Retina (tissue), 1 donor: Measurements from ENCODE around the gene PRICKLE2.

Experiments
- DNase-seq: peaks from one replicate; pipeline ENCODE4 v3.0.0-alpha.2; 2016

Gene PRICKLE2

DNA sequence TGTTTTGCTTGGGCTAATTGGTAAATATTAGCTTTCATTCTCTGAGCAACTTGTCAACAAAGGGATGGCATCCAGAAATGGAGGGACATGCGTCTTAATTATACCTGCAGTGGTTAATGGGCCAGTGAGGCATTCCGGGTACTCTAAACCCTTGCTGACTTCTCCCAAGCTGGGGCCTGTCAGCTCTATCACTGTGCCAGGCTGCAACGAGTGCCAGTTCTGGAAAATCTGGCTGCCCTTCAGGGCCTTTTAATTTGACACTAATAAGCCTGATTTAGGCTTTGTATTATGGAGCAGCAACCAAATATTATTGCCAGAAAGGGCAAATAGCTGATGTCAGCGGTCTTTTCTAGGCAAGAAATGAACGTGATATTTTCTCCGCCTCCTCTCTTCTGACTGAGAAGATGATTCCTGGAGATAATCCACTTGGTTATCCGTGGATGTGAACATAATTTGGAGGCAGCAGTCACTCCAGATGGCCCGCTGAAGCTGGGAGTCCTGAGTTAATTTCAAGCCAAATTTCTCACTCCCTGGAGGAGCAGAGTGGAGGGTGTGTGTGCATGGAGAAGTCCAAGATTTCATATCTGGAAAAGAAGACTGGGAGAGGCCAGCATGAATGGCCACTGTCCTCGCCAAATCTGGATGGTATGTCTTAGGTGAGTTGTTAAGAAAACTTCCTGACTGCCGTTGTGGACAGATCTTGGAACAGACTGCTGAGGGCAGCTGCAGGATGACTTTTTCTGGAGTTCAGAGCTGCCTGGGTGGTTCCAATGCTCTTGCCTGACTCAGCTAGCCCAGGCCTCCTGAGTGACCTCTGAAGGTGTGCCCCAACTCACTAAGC lies 157.5 kb downstream of the PRICKLE2 start:
- DNase-seq, result no peak

DNA sequence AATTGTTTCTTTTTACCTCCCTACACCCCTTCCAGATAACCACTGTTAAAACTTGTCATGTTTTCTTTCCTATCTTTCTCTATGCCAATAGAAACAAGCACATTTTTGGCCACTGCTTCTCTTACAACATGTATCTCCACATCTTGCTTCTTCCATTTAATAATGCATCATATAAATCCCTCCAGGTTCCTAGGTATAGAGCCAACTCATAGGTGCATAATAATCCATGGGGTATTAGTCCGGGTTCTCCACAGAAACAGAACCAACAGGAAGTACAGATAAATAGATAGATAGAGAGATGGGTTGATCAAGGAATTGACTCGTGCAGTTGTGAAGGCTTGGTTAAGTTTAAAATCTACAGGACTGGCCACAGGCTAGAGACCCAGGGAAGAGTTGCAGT lies 160.5 kb downstream of the PRICKLE2 start:
- no peak for DNase-seq

DNA sequence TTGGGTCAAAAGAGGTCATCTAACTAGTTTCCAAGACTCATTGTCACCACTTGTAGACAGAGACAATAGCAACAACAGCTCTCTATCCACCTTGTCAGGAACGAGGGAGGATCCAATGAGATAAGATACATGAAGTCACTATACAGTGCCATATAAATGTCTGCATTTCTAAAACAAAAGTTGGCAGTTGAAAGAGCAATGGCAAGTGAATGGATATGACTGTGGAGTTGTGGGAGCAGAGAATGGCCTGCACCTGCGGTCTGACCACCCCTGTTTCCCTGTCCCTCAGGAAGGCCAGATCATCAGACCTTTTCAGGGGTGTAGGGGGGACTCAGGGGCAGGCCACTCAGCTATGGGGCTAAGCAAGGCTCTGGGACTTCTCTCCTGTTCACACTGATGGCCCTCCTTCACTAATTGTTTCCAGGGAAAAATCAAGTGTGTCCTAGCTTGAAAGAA lies 161.3 kb downstream of the PRICKLE2 start:
- no peak for DNase-seq

DNA sequence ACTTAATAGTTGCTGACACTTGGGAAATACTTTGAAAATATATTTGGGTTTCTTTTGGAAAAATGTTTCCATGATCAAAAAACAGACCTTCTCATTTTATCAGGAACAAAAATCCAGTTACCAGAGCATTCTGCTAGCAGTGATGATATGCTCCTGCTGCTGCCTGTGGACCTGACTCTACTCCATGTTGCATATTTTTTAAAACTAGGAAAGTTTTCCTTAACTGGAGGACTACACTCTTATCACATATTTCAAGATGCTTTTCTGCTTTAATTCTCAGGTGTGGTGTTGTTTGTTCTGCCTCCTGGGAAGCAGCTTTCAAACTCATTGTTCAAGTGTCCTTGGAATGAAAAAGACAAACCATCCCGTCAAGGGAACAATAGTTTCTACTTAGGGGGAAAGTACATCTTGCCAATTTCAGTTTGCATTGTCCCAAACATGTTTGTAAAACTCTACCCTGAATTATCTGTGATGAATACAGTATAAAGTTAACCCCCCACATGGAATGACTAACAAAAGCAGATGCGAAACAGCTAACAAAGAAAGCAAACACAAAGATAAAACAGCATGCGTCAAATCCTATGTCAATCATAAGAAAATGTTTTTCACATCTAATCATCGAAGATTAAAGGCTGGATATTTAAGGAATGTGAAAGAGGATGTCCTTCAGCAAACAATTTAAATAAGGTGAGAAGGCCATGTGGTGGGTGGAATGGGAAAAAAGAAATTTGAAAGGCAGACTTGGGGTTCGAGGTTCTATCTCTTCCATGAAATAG lies 161.9 kb downstream of the PRICKLE2 start:
- DNase-seq, result no peak

DNA sequence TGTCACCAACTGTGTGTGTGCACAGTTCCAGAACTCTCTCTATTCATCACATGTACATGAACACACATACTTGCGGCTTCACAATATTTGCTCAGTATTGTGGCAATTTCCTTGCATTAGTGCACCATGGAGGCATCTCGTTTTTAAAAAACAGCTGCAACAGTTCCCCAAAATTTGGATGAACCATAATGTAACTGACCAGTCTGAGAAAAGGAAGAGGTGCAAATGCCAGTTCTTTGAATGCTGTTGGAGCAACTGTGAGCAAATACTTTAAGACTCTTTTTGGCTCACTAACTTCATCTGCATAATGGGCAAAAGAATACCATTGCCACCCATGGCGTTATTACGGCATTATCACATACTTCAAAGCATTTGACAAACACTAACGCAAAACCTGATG lies 163.6 kb downstream of the PRICKLE2 start:
- DNase-seq, result no peak

DNA sequence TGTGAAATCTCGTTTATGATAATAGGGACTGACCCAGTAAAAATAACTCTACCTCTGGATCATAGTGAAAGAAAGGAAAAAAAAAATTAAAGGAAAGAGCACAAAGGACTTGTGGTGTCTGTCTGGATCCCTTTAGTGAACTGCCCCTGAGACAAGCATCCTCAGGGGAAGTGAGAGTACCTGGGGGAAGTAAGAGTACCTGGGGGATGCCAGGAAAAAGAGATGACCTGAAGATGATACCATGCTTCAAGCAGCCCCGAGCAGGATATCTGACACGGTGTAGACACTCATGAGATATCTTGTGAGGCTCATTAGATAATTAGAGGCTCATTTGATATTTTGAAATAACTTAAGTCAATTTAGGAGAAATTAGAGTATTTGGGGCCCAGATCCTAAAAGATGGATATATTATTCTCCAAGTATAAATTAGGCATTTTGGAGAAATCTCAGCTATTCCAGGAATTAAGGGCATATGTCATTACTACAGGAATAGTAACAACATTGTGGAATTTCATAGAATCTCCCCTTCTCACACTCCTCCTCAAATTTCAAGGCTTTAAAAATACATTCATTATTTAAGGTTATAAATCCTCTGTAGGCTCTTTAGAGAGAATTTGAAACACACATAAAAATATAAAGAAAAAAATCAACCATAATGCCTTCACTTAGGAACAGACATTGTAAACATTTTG lies 165.6 kb downstream of the PRICKLE2 start:
- DNase-seq, result no peak

DNA sequence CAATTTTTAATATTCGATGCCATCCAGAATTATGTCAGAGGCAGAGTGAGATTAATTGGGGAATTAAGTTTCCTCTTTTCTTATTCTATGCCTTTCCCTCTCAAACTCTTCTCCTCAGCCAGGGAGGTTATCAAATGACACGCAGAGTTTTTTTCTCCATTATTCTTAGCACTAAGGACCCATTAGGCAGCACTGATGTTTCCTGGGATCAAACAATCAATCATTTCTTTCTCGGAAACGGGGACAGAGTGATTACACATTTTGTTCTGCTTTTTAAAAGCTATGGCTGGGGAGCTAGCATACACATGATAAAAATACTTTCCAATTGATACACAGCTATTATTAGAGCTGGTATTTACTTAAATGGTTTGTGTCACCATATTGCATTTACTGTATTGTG lies 166.7 kb downstream of the PRICKLE2 start:
- DNase-seq, result no peak

DNA sequence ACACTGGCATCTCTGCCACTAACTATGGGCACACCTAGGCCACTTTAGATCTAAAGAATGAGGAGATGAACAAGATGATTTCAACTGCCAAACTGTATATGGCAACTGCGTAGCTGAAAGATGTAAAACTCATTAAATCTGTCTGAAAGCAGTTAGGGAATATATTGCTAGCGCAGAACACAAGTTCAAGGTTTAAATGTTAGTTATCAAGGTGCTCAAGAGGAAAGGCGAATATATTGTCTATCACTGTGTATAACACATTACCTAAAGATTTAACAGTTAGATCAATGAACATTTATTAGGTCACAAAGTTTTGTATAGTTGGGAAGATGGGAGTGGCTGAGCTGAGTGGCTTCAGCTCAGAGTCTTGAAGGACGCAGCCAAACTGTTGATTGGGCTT lies 168.0 kb downstream of the PRICKLE2 start:
- DNase-seq, result no peak

DNA sequence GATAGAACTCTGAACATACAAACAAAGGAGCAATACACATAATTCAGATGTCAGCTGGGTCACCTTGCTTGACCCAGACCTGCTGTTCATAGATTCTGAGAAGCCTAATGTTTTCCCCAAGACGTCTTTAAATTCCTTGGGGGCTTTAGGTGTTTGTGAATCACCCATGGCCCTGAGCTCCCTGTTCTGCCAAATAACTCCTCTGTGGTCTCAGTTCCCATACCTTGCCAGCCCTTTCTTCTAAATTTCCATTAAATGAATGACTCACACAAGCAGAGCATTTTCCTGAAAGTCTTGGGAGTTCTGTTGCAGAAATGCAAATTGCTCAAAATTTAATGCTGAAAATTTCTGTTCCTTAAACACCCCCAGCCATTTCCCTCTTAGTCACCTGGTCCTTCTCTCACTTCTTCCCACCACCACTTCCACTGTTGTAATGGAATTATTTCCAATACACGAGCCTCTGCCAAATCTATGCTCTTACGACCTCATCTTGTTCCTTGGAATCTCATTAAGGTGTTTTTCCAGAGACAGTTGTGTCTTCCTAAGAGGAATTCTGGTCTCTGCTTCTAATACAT lies 168.6 kb downstream of the PRICKLE2 start:
- DNase-seq, result no peak

DNA sequence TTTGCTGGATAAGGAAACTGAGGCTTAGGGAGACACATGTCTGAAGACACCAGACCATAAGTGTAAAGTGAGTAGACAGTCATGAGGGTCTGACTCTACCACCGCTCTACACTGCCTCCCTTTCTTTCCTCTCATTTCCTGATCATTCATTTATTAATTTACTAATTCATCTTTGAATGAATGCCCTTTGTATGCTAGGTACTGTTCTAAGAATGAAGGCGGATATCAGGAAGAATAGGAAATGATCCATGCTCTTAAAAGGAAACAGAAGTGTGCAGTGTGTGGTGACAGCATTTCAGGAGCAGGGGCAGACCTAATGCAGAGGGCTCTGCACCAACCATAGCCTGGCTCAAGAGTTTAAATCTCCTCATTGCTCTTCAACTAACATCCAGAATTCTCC lies 170.2 kb downstream of the PRICKLE2 start:
- DNase-seq, result no peak

DNA sequence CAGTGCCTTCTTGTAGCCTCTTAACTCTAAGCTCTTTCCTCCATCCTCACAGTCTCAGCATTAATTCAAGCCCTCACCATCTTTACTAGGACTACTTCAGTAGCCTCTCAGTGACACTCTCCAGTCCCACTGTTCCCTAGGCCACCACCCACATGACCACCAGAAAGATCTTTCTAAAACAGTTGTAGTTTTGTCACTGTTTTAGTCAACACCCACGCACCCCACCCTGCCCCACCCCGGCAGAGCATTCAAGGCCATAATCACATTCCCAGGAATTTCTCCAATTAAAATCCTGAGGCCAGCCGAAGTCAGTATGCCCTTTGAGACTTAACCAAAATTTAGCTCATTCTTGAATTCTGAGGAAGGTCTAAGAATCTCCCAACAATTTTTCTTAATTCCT lies 170.8 kb downstream of the PRICKLE2 start:
- DNase-seq, result no peak

DNA sequence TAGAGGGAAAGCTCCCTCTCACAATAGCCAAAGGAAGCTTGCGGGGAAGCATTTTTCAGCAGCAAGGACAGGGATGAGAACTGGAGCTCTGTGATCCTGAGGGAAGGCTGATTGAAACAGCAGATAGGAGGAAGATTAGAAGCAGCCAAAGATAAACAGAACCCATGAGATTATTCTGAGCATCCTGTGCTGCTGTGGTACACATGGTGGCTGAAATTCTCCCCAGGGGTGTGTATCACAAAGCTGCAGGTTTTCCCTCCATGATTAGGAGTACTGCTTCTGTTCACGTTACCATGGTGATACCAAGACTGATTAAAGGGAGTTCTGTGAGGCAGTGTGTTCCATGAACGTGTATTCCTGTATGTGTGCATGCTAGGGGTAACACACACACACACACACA lies 171.7 kb downstream of the PRICKLE2 start:
- DNase-seq, result no peak

DNA sequence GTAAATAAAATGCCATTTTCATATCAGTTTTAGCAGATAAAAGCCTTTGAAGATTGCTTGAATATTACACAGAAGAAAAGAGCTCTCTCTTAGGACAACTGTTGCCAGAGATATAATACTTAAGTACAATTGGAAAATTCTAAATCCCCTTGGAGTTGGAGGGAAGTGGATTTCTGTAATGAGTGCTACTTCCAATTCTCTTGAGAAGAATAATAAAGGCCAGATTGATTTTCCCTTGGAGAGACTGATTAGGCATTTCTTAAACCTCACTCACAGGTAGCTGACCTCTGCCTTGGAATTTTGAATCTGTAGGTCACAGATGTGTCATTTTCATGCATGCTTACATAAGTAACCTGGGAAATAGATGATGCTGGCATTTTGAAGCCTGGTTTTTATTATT lies 172.1 kb downstream of the PRICKLE2 start:
- DNase-seq, result no peak

DNA sequence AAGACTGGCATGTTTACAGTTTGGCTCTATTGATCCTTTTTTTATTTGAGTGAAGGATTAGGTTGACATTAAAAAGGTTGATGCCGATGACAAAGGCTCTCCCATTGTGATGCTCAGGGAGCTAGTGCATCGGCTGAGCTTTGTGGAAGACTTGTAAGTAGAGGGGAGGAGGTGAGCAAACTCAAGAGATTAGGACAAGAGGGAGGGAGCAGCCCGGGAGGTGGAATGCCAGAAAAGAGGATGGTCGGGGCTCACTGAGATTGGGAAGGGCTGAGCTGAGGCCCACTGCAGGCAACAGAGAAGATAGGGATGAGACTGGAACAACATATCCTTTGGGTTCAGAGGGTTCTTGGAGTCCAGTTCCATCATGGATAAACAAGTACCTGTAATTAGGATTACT lies 175.4 kb downstream of the PRICKLE2 start:
- no peak for DNase-seq

DNA sequence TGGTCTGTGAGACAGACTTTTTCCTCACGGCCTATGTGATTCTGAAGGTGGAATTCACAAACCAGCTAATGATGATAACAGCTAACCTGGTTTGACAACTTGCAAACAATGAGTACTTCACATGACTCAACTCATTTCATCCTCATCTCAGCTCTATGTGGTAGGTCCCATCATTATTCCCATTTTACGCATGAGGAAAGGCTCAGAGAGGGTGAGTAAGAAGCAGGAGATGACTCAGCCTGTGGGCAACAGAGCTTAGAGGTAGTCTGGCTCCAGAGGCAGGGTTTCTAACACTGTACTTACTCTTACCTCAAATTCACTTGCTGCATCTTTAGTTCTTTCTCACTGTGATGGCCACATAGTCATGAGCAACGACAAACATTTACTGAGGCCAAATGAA lies 176.1 kb downstream of the PRICKLE2 start:
- no peak for DNase-seq

DNA sequence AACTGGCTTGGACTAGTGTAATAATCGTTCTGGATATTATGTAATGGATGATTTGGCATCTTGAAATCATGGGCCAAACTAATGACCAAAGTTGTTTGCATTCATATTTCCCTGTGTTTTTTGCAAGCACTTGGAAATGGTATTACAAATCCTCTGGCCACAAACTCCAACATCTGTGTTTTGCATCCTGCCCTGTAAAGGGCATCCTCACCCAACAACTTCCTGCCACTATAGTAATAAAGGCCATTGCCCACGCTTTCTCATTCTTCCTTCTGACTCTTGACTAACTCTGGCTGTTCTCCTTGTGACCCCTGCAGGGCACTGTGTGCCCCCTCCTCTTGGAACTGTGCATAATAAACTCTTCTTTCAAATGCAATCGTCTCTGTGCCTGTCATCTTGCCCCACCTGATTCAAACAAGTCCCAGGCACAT lies 176.6 kb downstream of the PRICKLE2 start:
- no peak for DNase-seq

DNA sequence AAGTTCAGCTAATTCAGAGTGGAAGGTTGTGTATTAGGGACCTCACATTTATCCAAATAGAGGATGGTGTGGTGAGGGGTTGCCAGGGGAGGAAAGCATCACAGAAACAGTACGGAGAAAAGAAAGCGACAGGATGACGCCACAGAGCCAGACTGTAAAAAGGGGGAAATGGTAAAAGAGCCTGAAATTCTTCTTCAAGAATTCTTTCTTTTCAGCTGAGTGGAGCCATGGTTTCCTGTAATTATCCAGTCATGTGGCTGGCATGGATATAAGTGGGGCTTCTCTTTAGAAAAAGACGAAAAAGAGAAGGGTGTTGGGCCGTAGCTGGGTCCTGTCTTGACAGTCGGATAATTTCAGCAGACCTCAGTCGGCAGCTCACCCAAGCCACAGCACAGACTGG lies 177.5 kb downstream of the PRICKLE2 start:
- DNase-seq, result no peak

DNA sequence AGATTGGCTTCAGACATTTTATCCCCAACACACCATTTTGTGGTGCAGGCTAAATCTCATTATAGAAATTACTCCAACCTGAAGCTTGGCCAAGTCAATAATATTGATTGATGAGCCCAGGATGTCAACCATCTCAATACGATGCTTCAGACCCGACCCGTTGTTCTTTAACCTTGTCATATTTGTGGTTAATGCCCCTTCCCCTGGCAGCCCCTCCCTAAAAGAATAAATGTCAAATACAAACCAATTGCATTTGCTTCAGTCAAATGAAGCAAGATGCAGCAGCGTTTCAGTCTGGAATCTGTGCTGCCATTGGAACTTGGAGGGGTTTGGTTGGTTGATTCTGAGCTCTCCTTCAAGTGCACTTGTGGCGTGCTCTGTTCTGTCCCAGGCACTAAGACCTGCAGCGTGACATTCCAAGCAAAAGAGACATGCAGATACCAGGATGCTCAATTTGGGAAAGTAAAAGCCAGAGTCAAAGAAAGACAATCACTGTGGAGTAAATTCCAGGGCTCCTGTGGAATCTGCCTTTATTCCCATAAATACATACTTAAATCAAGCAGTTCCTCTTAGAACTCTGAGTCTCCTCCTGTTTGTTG lies 178.2 kb downstream of the PRICKLE2 start:
- DNase-seq, result no peak

DNA sequence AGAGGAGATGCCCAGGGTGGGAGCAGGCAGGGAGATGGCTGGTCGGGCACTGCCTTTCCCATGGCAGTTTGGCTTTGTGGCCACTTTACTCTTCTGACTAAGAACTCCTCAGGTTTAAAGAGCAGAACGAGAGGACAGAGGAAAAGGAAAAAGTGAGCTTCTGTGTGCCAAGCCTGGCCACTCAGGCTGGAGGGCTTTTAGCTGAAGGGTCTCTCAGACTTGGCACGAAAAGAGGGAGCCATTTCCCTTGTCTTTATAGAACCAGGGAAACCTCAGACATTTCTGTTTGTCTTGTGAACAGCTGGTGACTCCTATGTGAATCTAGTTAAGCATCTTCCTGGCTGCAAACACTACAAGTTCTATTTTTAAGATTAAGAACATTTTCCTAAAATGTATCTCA lies 178.7 kb downstream of the PRICKLE2 start:
- no peak for DNase-seq

DNA sequence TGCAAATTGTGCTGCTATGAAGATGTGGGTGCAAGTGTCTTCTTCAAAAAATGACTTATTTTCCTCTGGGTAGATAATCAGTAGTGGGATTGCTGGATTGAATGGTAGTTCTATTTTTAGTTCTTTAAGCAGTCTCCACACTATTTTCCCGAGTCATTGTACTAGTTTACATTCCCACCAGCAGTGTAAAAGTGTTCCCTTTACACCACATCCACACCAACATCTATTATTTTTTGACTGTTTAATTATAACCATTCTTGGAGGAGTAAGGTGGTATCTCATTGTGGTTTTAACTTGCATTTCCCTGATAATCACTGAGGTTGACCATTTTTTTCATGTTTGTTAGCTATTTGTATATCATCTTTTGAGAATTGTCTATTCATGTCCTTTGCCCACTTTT lies 182.3 kb downstream of the PRICKLE2 start:
- no peak for DNase-seq
